ENCODE data around the gene ARHGEF7. TPM values are rescaled to one million over a fixed set of nuclear protein-coding genes. Genes with fewer than 3 reads are reported as not detected.
"Not testable (repeated sequence)": the region's sequence is repeated elsewhere in the genome, so short reads cannot be mapped to it uniquely, and the experiment has no call there.

ARHGEF7 gene
- polyA plus RNA-seq = 75.2 TPM
- long read RNA-seq, donor 1, full-length matches to known transcripts = 2 of 16 reads
- long read RNA-seq, donor 1, partial matches to known transcripts = 14 of 16 reads
- long read RNA-seq, donor 1, other reads (novel, unspliced or antisense) = 0 of 16 reads
- long read RNA-seq, donor 2, full-length matches to known transcripts = 2 of 8 reads
- long read RNA-seq, donor 2, partial matches to known transcripts = 6 of 8 reads
- long read RNA-seq, donor 2, other reads (novel, unspliced or antisense) = 0 of 8 reads
- long read RNA-seq, donor 3 = 0 reads
- long read RNA-seq, donor 4 = 0 reads
- long read RNA-seq, donor 5, partial matches to known transcripts = 14 of 15 reads
- long read RNA-seq, donor 5, other reads (novel, unspliced or antisense) = 0 of 15 reads
- long read RNA-seq, donor 6, full-length matches to known transcripts = 3 of 3 reads
- long read RNA-seq, donor 6, partial matches to known transcripts = 0 of 3 reads
- long read RNA-seq, donor 6, other reads (novel, unspliced or antisense) = 0 of 3 reads
- long read RNA-seq, donor 7, partial matches to known transcripts = 0 of 1 reads
- long read RNA-seq, donor 7, other reads (novel, unspliced or antisense) = 0 of 1 reads
- long read RNA-seq, donor 8, full-length matches to known transcripts = 5 of 16 reads
- long read RNA-seq, donor 8, partial matches to known transcripts = 11 of 16 reads
- long read RNA-seq, donor 8, other reads (novel, unspliced or antisense) = 0 of 16 reads
- long read RNA-seq, donor 9, partial matches to known transcripts = 5 of 6 reads
- long read RNA-seq, donor 9, other reads (novel, unspliced or antisense) = 0 of 6 reads
- long read RNA-seq, donor 10, full-length matches to known transcripts = 2 of 17 reads
- long read RNA-seq, donor 10, partial matches to known transcripts = 15 of 17 reads
- long read RNA-seq, donor 10, other reads (novel, unspliced or antisense) = 0 of 17 reads
- long read RNA-seq, donor 11, partial matches to known transcripts = 0 of 1 reads
- long read RNA-seq, donor 11, other reads (novel, unspliced or antisense) = 0 of 1 reads

GRCh38 chr13:111115061-111115964 is at the start of gene ARHGEF7:
TSS of gene ARHGEF7 (plus strand) at chr13:111115310. CDS start at chr13:111115527, 217 bp downstream.
- WGBS (ENCODE audit: insufficient coverage, low lambda C conversion rate) = no CpG with 5 or more reads among the region's 137 CpGs

GRCh38 chr13:111065698-111066097 is 49.4 kb upstream of the ARHGEF7 start:
- no peak for DNase-seq
- Histone ChIP-seq H3K9me3 (ENCODE audit: control insufficient read depth, low read depth, low read length) (no peaks in the 10 kb centered on the region), H3K27me3 (ENCODE audit: control insufficient read depth, insufficient read depth, low read length) (peaks cover 5% of the 10 kb centered on the region), H3K36me3 (ENCODE audit: control insufficient read depth, insufficient read depth, low read length) (no peaks in the 10 kb centered on the region), H3K27ac (ENCODE audit: low read length) (no peak overlapping the region), H3K4me1 (ENCODE audit: control insufficient read depth, insufficient read depth, low read length) (peaks cover 3% of the 10 kb centered on the region), H3K4me3 (ENCODE audit: low read length) (no peak overlapping the region)
- no CpG with 5 or more reads among the region's 12 CpGs for WGBS (ENCODE audit: insufficient coverage, low lambda C conversion rate)

More at GRCh38 chr13:111115061-111115964, at the start of gene ARHGEF7:
- Histone ChIP-seq H3K9me3 (ENCODE audit: control insufficient read depth, low read depth, low read length) (peaks cover 2% of the 10 kb centered on the region), H3K36me3 (ENCODE audit: control insufficient read depth, insufficient read depth, low read length) (no peaks in the 10 kb centered on the region), H3K27me3 (ENCODE audit: control insufficient read depth, insufficient read depth, low read length) (peaks cover 81% of the 10 kb centered on the region), H3K4me3 (ENCODE audit: low read length) (peak within 1 kb of the TSS; percentile 40), H3K27ac (ENCODE audit: low read length) (no peak within 1 kb of the TSS), H3K4me1 (ENCODE audit: control insufficient read depth, insufficient read depth, low read length) (no peaks in the 10 kb centered on the region)
- DNase-seq = peak in 1 of 2 donors; percentile 26

GRCh38 chr13:111066544-111066943 is 48.6 kb upstream of the ARHGEF7 start:
- WGBS (ENCODE audit: insufficient coverage, low lambda C conversion rate) = no CpG with 5 or more reads among the region's 22 CpGs
- Histone ChIP-seq H3K9me3 (ENCODE audit: control insufficient read depth, low read depth, low read length) (no peaks in the 10 kb centered on the region), H3K27ac (ENCODE audit: low read length) (no peak overlapping the region), H3K4me3 (ENCODE audit: low read length) (peak overlapping the region; percentile 17), H3K27me3 (ENCODE audit: control insufficient read depth, insufficient read depth, low read length) (peaks cover 5% of the 10 kb centered on the region), H3K36me3 (ENCODE audit: control insufficient read depth, insufficient read depth, low read length) (no peaks in the 10 kb centered on the region), H3K4me1 (ENCODE audit: control insufficient read depth, insufficient read depth, low read length) (peaks cover 3% of the 10 kb centered on the region)
- peak; percentile 5 to 37 for DNase-seq

- peaks cover 3% of the 10 kb centered on the region for H3K9me3 ChIP-seq (ENCODE audit: control insufficient read depth, low read depth, low read length)
- no peak overlapping the region for H3K4me3 ChIP-seq (ENCODE audit: low read length)
- WGBS (ENCODE audit: insufficient coverage, low lambda C conversion rate) = 0% methylated on average over 1 of the region's 2 CpGs
Observed at GRCh38 chr13:111068009-111068350, 47.1 kb upstream of the ARHGEF7 start.

GRCh38 chr13:111071120-111071519 is 44.0 kb upstream of the ARHGEF7 start:
- H3K4me3 ChIP-seq (ENCODE audit: low read length); H3K36me3 ChIP-seq (ENCODE audit: control insufficient read depth, insufficient read depth, low read length); H3K27me3 ChIP-seq (ENCODE audit: control insufficient read depth, insufficient read depth, low read length); H3K4me1 ChIP-seq (ENCODE audit: control insufficient read depth, insufficient read depth, low read length); DNase-seq; H3K27ac ChIP-seq (ENCODE audit: low read length): not testable (repeated sequence)
- peaks cover 12% of the 10 kb centered on the region for H3K9me3 ChIP-seq (ENCODE audit: control insufficient read depth, low read depth, low read length)
- 54% methylated on average over 2 of the region's 4 CpGs for WGBS (ENCODE audit: insufficient coverage, low lambda C conversion rate)

More at GRCh38 chr13:111068009-111068350, 47.1 kb upstream of the ARHGEF7 start:
- no peak for DNase-seq
- H3K36me3 ChIP-seq (ENCODE audit: control insufficient read depth, insufficient read depth, low read length) = no peaks in the 10 kb centered on the region
- H3K4me1 ChIP-seq (ENCODE audit: control insufficient read depth, insufficient read depth, low read length) = peaks cover 3% of the 10 kb centered on the region
- peaks cover 5% of the 10 kb centered on the region for H3K27me3 ChIP-seq (ENCODE audit: control insufficient read depth, insufficient read depth, low read length)
- H3K27ac ChIP-seq (ENCODE audit: low read length) = no peak overlapping the region

GRCh38 chr13:111071526-111071925 is 43.6 kb upstream of the ARHGEF7 start:
- not testable (repeated sequence) for DNase-seq; H3K27ac ChIP-seq (ENCODE audit: low read length); H3K4me1 ChIP-seq (ENCODE audit: control insufficient read depth, insufficient read depth, low read length); H3K36me3 ChIP-seq (ENCODE audit: control insufficient read depth, insufficient read depth, low read length); H3K27me3 ChIP-seq (ENCODE audit: control insufficient read depth, insufficient read depth, low read length); H3K4me3 ChIP-seq (ENCODE audit: low read length)
- H3K9me3 ChIP-seq (ENCODE audit: control insufficient read depth, low read depth, low read length) = peaks cover 12% of the 10 kb centered on the region
- WGBS (ENCODE audit: insufficient coverage, low lambda C conversion rate) = 33% methylated on average over 1 of the region's 7 CpGs

- no peak overlapping the region for H3K27ac ChIP-seq (ENCODE audit: low read length)
- 100% methylated on average over 2 of the region's 3 CpGs for WGBS (ENCODE audit: insufficient coverage, low lambda C conversion rate)
- no peaks in the 10 kb centered on the region for H3K4me1 ChIP-seq (ENCODE audit: control insufficient read depth, insufficient read depth, low read length)
- H3K27me3 ChIP-seq (ENCODE audit: control insufficient read depth, insufficient read depth, low read length) = no peaks in the 10 kb centered on the region
- no peak for DNase-seq
- H3K9me3 ChIP-seq (ENCODE audit: control insufficient read depth, low read depth, low read length) = peaks cover 12% of the 10 kb centered on the region
- H3K36me3 ChIP-seq (ENCODE audit: control insufficient read depth, insufficient read depth, low read length) = no peaks in the 10 kb centered on the region
- H3K4me3 ChIP-seq (ENCODE audit: low read length) = no peak overlapping the region
Observed at GRCh38 chr13:111074826-111075225, 40.3 kb upstream of the ARHGEF7 start.

- peaks cover 12% of the 10 kb centered on the region for H3K9me3 ChIP-seq (ENCODE audit: control insufficient read depth, low read depth, low read length)
- no peaks in the 10 kb centered on the region for H3K27me3 ChIP-seq (ENCODE audit: control insufficient read depth, insufficient read depth, low read length)
- no peak overlapping the region for H3K27ac ChIP-seq (ENCODE audit: low read length)
- H3K4me1 ChIP-seq (ENCODE audit: control insufficient read depth, insufficient read depth, low read length) = no peaks in the 10 kb centered on the region
- H3K4me3 ChIP-seq (ENCODE audit: low read length) = no peak overlapping the region
- WGBS (ENCODE audit: insufficient coverage, low lambda C conversion rate) = no CpG with 5 or more reads among the region's 11 CpGs
- no peaks in the 10 kb centered on the region for H3K36me3 ChIP-seq (ENCODE audit: control insufficient read depth, insufficient read depth, low read length)
- DNase-seq = no peak
Observed at GRCh38 chr13:111076155-111077013, 38.7 kb upstream of the ARHGEF7 start.

- H3K27ac ChIP-seq (ENCODE audit: low read length) = no peak overlapping the region
- H3K4me3 ChIP-seq (ENCODE audit: low read length) = no peak overlapping the region
- no peaks in the 10 kb centered on the region for H3K36me3 ChIP-seq (ENCODE audit: control insufficient read depth, insufficient read depth, low read length)
- WGBS (ENCODE audit: insufficient coverage, low lambda C conversion rate) = no CpG with 5 or more reads among the region's 12 CpGs
- peaks cover 4% of the 10 kb centered on the region for H3K9me3 ChIP-seq (ENCODE audit: control insufficient read depth, low read depth, low read length)
- DNase-seq = no peak
- H3K27me3 ChIP-seq (ENCODE audit: control insufficient read depth, insufficient read depth, low read length) = no peaks in the 10 kb centered on the region
- no peaks in the 10 kb centered on the region for H3K4me1 ChIP-seq (ENCODE audit: control insufficient read depth, insufficient read depth, low read length)
Observed at GRCh38 chr13:111079375-111079774, 35.7 kb upstream of the ARHGEF7 start.

All from large intestine (tissue), 12 donors.